Smooth muscle cell of the brain vasculature (primary cell): ENCODE measurements around the gene HDAC4.

Experiments
- DNase-seq: peaks from one replicate; pipeline ENCODE4 v3.0.0-alpha.2; 2012; ENCODE audit warnings: low read depth, low spot score

The HDAC4 gene

GRCh38 chr2:239308661-239309397 lies 92.0 kb downstream of the HDAC4 start:
- no peak for DNase-seq

GRCh38 chr2:239307921-239308613 lies 92.8 kb downstream of the HDAC4 start:
- no peak for DNase-seq

GRCh38 chr2:239307221-239307569 lies 93.6 kb downstream of the HDAC4 start:
- no peak for DNase-seq

GRCh38 chr2:239306274-239307220 lies 94.3 kb downstream of the HDAC4 start:
- no peak for DNase-seq

- DNase-seq: no peak
Measured at GRCh38 chr2:239305771-239306170, 95.0 kb downstream of the HDAC4 start.

DNA sequence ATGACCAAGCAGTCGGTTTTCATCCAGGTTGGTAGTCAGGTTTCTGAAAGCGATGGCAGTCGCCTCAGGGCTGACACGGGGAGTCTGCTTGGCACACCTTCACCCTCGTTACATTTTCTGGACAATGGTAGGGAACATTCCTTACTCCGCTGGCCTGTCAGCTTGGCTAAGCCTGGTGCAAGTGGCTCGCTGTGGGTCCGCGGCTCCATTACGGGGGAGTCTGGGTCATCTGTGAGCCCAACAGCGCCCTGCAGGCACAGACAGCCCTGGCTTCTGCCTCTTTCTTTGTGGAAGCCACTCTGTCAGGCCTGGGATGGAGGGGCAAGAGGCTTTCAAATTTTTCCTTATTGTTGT lies 95.6 kb downstream of the HDAC4 start:
- no peak for DNase-seq

GRCh38 chr2:239304533-239305221 lies 96.1 kb downstream of the HDAC4 start:
- DNase-seq: no peak

DNA sequence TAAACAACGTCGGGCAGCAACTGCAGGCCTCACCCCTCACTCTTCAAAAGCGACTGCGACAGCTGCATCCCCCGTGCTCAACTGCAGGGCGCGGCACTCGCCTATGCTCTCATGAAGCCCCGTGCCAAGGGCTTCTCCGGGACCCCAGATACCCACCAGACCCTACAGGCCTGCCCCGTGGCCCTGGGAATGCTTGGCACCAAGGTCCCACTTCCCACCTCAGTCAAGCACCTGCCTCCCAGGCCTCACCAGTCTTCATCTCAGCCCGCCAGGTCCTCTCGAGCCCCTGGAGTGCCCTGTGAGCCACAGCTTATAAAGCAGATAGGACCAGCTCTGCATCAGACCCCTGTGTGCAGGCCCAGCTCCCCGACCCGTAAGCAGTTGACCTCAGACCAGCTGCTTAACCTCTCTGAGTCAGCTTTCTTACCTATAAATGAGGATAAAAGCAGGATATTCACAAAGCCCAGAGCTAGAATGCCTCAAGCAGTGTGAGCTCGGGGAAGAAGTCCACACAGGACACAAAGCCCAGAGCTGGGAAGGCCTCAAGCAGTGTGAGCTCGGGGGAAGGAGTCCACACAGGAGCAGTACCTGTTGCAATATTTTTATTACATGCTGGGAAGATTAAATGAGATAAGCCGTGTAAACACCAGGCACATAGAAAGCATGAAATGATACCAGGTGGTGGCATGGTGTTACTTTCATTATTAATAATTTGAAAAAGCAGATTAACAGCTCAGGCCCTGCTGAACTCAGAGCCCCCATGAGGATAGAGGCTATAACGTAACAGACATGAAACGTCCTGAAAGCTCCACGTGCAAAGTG lies 96.9 kb downstream of the HDAC4 start:
- no peak for DNase-seq

- DNase-seq: no peak
Measured at GRCh38 chr2:239302808-239303557, 97.8 kb downstream of the HDAC4 start.

DNA sequence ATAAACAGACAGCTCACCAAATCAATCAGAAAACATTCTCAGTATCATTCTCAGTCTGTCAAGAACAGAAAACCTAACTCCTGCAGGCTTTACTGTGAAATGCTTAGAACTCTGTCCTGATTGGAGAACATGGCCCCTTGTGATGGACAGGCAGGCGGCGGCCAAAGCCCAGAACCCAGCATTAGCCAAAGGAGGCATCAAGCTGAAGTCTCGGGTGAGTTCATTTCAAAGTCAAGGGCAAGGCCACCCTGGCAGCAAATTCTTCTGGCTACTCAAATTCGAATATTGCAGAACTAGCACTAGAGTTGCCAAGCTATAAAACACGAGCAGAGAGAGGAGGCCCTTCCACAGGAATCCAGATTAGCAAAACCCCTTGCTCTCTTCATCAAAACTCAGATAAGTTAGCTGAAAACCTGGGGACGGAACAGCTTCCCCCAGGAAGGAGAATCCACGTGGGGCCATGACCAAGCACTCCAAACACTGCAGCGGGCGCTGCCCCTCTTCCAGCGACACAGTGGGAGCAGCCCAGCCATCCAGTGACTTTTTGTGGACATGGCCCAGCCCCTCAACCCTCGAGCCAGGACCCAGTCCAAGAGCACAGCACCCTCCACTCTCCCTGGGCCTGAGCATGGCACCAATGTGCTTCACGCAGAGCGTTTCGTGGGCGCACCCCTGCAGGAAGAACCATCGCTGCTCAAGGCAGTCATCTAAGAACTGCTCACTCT lies 98.6 kb downstream of the HDAC4 start:
- DNase-seq: no peak

GRCh38 chr2:239300871-239301735 lies 99.7 kb downstream of the HDAC4 start:
- DNase-seq: no peak

DNA sequence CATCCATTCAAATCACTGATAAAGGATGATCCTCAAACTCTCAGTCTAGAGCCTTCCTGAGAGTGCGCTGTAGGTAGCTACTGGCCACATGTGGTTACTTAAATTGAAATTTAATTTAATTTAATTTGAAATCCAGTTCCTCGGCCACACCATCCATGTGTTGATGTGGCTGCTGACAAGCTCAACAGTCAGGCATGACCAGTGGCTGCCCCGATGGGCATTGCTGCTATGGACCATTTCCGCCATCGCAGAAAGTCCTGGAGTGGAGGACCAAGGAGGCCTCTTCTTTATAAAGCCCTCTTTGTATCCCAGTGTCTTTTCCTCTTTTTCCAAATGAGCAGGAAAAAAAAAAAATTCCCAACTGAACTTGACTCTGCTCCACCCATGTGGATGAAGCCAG lies 100.6 kb downstream of the HDAC4 start:
- DNase-seq: no peak

GRCh38 chr2:239299218-239299939 lies 101.4 kb downstream of the HDAC4 start:
- no peak for DNase-seq

DNA sequence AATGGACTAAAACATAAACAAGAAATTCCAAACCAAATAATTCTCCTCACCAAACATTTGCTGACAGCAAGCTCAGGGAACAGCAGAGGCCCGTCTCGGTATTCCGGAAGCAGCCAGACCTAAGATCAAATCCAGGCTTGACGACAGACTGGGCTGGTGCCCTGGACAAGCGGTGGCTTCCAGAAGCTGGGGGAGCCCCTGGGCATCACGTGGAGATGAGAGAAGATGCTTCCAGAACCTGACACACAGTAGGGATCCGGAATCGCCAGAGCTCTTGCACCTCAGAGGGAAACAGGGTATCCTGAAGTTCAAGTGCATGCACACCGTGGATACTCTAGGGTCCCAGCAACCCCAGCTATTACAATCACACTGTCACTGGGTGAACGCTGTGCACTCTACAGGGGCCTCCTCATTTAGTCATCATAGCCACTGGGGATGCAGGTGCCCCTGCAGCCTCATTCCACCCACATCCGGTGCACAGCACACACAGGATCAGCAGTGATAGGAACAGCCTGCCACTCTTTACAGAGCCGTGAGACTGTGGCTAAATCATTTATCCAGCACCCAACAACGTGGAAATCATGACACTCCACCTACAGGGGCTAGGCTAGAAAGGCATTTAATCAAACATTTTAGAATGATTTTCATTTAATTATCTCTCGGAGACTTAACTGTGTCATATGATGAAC lies 102.6 kb downstream of the HDAC4 start:
- DNase-seq: no peak

DNA sequence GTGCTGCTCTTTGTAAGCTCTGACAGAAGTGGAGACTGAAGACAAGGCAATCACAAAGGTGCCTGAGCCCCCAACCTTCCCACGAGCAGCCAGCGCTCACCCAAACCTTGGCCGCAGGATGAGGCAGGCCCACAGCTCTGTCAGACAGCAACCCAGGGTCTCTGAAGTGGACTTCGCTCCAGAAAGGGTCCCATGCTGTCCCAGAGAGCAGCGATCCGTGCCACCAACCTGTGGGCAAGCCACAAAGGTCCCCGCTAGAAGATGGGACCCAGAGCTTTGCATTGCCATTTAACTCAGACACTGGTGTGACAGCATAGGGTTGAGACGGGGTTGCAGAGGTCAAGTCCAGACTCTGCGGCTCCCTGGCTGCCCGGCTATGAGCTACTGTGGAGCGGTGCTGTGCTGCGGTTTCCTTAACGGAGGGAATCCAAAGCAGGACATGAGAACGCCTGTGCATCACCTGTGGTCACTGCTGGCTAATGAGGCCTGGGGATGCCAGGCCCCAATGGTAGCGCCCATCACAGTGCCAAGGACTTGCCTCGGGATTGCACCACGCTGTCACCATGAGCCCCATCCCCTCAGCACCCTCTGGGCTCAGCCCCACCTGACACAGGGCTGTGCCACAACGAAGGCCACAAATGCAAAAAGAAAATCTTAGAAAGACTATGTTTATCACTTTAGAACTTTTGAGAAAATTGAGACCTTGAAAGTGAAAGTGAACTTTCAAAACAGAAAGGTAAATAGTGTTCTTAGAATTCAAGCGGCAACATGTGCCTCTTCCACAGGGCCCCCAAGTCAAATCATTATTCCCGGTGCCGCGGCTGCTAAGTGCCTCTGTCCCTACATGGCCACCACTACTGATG lies 103.4 kb downstream of the HDAC4 start:
- DNase-seq: no peak
